ENCODE results near the gene EDC3.
"Not testable (repeated sequence)": the region's sequence is repeated elsewhere in the genome, so short reads cannot be mapped to it uniquely, and the experiment has no call there.

The EDC3 gene, protein sequence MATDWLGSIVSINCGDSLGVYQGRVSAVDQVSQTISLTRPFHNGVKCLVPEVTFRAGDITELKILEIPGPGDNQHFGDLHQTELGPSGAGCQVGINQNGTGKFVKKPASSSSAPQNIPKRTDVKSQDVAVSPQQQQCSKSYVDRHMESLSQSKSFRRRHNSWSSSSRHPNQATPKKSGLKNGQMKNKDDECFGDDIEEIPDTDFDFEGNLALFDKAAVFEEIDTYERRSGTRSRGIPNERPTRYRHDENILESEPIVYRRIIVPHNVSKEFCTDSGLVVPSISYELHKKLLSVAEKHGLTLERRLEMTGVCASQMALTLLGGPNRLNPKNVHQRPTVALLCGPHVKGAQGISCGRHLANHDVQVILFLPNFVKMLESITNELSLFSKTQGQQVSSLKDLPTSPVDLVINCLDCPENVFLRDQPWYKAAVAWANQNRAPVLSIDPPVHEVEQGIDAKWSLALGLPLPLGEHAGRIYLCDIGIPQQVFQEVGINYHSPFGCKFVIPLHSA

GRCh38 chr15:74695597-74696397 lies at the start of gene EDC3:
EDC3 (minus strand) TSS chr15:74696024; CDS start chr15:74675124, 20,900 bp downstream.
- peak; percentile 75 to 80 for DNase-seq (ENCODE audit: low read depth in 2 of 2)

DNA sequence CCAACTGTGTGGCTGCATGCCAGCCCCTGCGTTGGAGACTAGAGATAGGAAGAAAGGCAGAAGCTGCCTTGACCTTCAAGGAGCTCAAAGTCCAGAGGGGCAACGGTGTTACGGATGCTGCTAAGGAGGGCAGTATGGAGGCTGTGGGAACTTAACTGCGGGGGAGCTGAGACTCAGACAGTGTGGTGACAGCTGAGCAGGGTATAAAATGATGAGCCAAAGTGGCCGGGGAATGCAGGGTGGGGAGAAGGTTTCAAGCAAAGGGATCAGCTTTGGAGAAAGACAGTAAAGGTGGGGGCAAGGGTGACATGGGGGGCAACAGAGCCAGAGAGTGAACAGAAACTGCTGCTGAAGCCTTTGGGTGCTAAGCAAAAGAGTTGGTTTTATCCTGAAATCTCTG lies 46.6 kb upstream of the EDC3 start:
- DNase-seq (ENCODE audit: low read depth in 2 of 2) = no peak

- not testable (repeated sequence) for DNase-seq (ENCODE audit: low read depth in 2 of 2)
These were observed 42.4 kb upstream of the EDC3 start for GRCh38 chr15:74738239-74738638.

DNA sequence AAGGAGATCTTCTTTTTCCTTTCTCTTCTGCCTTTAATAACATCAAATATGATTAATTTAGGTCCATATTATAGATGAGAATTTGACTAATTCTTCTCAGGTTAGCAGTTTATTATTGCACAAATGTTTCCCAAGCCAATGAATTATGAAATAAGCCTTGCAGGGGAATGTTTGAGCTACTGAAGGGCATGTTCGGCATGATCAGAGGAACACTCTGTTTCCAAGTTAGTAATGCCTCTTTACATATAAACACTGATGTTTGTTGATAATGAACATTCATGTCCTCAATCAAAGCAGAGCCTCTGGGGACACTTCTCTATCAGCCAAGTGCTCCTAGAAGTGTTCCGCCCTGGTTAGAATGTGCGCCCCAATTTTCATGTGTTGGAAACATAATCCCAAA lies 39.5 kb upstream of the EDC3 start:
- no peak for DNase-seq (ENCODE audit: low read depth in 2 of 2)

DNA sequence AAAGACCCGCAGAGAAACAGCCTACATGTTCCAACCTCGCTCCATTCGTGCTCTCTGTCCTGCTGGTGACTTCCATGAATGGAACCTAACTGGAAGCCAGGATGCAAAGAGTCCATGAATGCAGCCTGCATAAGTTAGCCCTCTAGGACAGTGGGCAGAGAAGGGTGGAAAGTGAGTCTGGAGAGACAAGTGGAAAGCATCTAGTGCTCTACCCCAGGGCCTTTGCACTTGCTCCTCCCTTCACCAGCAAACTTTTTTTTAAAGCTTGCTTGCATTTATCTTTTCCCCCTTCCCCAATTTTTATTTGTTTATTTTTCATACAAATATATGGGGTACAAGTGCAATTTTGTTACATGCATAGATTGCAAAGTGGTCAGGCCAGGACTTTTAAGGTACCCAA lies 37.4 kb upstream of the EDC3 start:
- no peak for DNase-seq (ENCODE audit: low read depth in 2 of 2)

- DNase-seq (ENCODE audit: low read depth in 2 of 2) = no peak
These were observed 37.0 kb upstream of the EDC3 start for GRCh38 chr15:74732846-74733245.

- DNase-seq (ENCODE audit: low read depth in 2 of 2) = no peak
These were observed 34.9 kb upstream of the EDC3 start for GRCh38 chr15:74730619-74731316.

DNA sequence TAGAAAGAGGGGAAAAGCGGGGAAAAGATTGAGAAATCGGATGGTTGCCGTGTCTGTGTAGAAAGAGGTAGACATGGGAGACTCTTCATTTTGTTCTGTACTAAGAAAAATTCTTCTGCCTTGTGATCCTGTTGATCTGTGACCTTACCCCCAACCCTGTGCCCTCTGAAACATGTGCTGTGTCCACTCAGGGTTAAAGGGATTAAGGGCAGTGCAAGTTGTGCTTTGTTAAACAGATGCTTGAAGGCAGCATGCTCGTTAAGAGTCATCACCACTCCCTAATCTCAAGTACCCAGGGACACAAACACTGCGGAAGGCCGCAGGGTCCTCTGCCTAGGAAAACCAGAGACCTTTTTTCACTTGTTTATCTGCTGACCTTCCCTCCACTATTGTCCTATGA lies 33.5 kb upstream of the EDC3 start:
- DNase-seq (ENCODE audit: low read depth in 2 of 2) = not testable (repeated sequence)

- DNase-seq (ENCODE audit: low read depth in 2 of 2) = not testable (repeated sequence)
These were observed 32.9 kb upstream of the EDC3 start for GRCh38 chr15:74728699-74729098.

DNA sequence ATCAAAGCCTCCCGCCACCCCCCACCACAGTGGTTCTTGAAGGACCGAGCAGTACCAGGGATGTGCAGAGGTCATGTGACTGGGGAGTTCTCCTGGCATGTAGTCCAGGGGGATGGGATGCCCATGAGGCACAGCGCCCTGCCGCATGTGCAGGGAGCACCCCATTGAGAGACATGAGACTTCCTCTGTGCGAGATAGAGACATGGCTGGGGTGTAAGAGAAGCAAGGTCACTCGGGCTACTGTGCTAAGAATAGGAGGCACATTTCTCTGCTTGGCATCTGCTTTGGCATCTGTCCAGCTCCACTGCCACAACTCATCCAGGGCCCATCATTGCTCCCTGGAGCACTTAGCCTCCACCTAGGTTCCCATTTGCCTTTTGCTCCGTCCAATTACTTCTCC lies 31.9 kb upstream of the EDC3 start:
- DNase-seq (ENCODE audit: low read depth in 2 of 2) = no peak

- no peak for DNase-seq (ENCODE audit: low read depth in 2 of 2)
These were observed 30.9 kb upstream of the EDC3 start for GRCh38 chr15:74726774-74727164.

DNA sequence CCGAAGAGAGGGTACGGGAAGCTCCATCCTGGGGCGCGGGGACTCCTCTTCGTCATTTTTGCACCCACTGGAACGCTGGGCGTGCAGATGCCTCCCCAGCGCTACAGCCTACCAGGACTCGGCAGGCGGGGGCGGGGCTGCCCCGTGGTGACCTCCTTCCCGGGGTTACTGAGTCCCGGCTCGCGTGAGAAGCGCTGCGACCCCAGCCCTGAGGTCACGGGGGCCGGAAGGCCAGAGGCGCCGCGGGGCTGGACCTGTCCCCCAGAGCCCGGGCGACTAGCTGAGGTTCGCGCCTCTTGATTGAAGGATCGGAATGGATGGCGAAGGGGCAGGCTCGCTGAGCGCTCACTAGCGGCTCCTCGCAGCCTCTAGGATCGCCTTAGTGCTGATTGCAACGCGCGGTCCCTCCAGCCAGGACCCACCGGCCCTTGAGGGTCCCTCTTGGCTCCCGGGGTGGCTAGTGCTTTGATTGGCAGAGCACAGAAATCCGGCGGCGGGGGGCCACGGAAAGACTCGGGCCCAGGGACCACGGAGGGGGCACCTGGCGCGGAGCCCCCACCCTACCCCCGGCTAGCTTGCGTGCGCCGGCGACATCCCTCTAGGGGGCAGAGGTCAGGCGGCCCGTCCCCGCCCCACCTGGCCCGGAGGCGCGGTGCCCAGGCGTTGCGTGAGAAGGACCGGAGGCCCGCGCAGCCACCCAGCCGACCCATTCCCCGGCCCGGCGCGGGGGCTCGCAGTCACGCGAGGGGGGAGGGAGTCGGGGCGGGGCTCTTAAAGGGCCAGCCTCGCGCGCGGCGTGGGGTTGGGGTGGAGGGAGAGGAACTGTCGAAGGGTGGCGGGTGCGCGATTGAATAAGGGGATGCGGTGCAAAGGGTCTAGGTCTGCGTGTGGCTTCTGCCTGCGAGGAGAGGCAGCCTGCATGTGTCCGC lies 30.3 kb upstream of the EDC3 start:
- DNase-seq (ENCODE audit: low read depth in 2 of 2) = peak; percentile 27 to 55

- peak; percentile 18 to 33 for DNase-seq (ENCODE audit: low read depth in 2 of 2)
These were observed 29.5 kb upstream of the EDC3 start, which contains the start of gene CYP1A1 for GRCh38 chr15:74725225-74725774. CYP1A1 (minus strand) TSS chr15:74725528; CDS start chr15:74723097, 2,431 bp downstream.

- no peak for DNase-seq (ENCODE audit: low read depth in 2 of 2)
These were observed 28.9 kb upstream of the EDC3 start for GRCh38 chr15:74724570-74725224.

GRCh38 chr15:74723754-74724334 lies 28.0 kb upstream of the EDC3 start:
- no peak for DNase-seq (ENCODE audit: low read depth in 2 of 2)

DNA sequence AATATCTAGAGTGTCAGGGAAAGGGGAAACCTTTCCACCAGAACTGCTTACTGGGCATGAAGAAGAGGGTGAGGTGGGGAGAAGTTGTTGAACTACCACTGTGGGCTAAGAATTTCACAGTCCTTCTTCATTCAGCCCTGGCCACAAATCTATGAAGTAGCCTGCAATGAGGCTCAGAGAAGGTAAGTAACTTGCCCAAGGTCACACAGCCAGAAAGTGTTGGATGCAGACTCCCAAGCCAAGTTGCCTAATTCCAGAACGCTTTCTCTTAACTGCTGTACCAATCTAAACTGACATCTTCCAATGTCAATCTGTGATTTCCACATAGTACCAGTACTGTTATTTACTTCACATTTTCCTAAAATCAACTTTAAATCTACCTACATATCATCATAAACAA lies 27.4 kb upstream of the EDC3 start:
- DNase-seq (ENCODE audit: low read depth in 2 of 2) = no peak

DNA sequence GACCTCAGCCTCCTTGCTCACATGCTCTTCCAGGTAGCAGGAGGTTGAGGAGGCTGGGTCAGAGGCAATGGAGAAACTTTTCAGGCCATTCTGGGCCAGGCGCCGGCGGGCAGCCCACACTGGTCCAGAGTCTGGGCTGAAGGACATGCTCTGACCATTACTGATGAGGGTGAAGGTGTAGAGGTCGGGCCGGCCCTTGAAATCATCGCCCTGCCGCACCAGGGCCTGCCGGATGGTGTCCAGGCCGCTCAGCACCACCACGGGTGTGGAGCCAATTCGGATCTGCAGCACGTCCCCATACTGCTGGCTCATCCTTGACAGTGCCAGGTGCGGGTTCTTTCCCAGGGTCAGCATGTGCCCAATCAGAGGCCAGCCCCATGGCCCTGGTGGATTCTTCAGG lies 26.8 kb upstream of the EDC3 start:
- no peak for DNase-seq (ENCODE audit: low read depth in 2 of 2)

DNA sequence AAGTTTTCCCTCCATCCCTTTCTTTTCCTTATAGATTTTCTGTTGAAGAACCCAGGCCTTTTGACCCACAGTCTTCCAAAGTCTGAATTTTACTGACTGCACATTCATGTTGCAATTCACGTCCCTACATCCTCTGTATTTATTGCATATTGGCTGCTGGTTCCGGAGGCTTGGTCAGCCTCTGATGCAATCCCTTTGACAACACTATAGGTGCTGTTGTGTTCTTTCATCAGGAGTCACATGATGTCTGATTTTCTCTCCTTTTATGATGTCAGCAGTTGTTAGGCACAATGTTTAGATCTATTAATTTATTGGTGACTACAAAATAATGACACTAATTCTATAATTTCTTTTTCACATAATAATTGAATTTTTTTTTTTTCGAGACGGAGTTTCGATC lies 20.8 kb upstream of the EDC3 start:
- DNase-seq (ENCODE audit: low read depth in 2 of 2) = no peak

DNA sequence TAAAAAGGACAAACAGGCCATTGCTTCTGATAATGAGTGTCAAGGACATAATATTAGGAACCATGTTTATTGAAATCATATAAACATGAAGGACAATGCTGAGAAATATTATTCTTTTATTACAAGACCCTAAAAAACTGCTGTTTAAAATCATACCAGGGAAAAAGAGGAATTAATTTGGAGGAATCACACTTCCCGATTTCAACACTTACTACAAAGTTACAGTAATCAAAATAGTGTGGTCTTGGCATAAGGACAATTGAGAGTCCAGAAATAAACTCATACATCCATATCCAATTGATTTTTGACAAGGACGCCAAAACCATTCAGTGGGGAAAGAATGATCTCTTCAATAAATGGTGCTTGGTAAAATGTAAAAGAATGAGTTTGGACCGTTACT lies 16.5 kb upstream of the EDC3 start:
- no peak for DNase-seq (ENCODE audit: low read depth in 2 of 2)
